ENCODE data around the gene TRANK1. TPM values are rescaled to one million over a fixed set of nuclear protein-coding genes. Genes with fewer than 3 reads are reported as not detected.

Gene TRANK1
- polyA plus RNA-seq, 1 donor = 10.7 TPM

GRCh38 chr3:36868614-36869436 is 76.0 kb downstream of the TRANK1 start:
- Histone ChIP-seq H3K27me3 (ENCODE audit: control insufficient read depth, insufficient read depth, low read length) (no peaks in the 10 kb centered on the region), H3K4me1 (ENCODE audit: control insufficient read depth, insufficient read depth, low read length) (no peaks in the 10 kb centered on the region), H3K9me3 (ENCODE audit: control insufficient read depth, low read depth, low read length) (no peaks in the 10 kb centered on the region), H3K36me3 (ENCODE audit: control insufficient read depth, insufficient read depth, low read length) (peaks cover 4% of the 10 kb centered on the region), H3K27ac (ENCODE audit: low read length) (no peak overlapping the region), H3K4me3 (ENCODE audit: low read length) (no peak overlapping the region)
- DNase-seq = peak; percentile 48
- 0% methylated on average over 1 of the region's 2 CpGs for WGBS (ENCODE audit: insufficient coverage, low lambda C conversion rate)

DNA sequence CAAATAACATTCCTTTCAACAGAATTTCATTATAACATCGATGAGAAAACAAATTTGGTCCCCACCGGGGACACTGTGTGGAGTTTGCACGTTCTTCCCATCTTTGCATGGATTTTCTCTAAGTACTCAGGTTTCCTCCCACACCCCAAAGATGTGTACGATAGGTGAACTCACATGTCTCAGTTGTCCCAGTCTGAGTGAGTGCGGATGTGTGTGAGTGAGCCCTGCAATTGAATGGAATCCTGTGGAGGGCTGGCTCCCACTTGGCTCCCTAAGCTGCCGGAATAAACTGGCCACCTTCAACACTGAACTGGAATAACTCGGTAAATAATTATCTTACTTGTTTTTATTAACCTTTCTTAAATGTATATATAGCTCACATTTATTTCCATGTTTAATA is 77.0 kb downstream of the TRANK1 start:
- no peak overlapping the region for H3K4me3 ChIP-seq (ENCODE audit: low read length)
- 89% methylated on average over 1 of the region's 7 CpGs for WGBS (ENCODE audit: insufficient coverage, low lambda C conversion rate)
- H3K27me3 ChIP-seq (ENCODE audit: control insufficient read depth, insufficient read depth, low read length) = no peaks in the 10 kb centered on the region
- peaks cover 4% of the 10 kb centered on the region for H3K36me3 ChIP-seq (ENCODE audit: control insufficient read depth, insufficient read depth, low read length)
- DNase-seq = no peak
- H3K27ac ChIP-seq (ENCODE audit: low read length) = no peak overlapping the region
- no peaks in the 10 kb centered on the region for H3K4me1 ChIP-seq (ENCODE audit: control insufficient read depth, insufficient read depth, low read length)
- no peaks in the 10 kb centered on the region for H3K9me3 ChIP-seq (ENCODE audit: control insufficient read depth, low read depth, low read length)

GRCh38 chr3:36866368-36866767 is 78.5 kb downstream of the TRANK1 start:
- Histone ChIP-seq H3K36me3 (ENCODE audit: control insufficient read depth, insufficient read depth, low read length) (peaks cover 4% of the 10 kb centered on the region), H3K27me3 (ENCODE audit: control insufficient read depth, insufficient read depth, low read length) (no peaks in the 10 kb centered on the region), H3K4me1 (ENCODE audit: control insufficient read depth, insufficient read depth, low read length) (no peaks in the 10 kb centered on the region), H3K9me3 (ENCODE audit: control insufficient read depth, low read depth, low read length) (no peaks in the 10 kb centered on the region), H3K27ac (ENCODE audit: low read length) (no peak overlapping the region), H3K4me3 (ENCODE audit: low read length) (no peak overlapping the region)
- no CpG with 5 or more reads among the region's 2 CpGs for WGBS (ENCODE audit: insufficient coverage, low lambda C conversion rate)
- no peak for DNase-seq

GRCh38 chr3:36864180-36865053 is 80.4 kb downstream of the TRANK1 start:
- Histone ChIP-seq H3K27ac (ENCODE audit: low read length) (no peak overlapping the region), H3K9me3 (ENCODE audit: control insufficient read depth, low read depth, low read length) (no peaks in the 10 kb centered on the region), H3K36me3 (ENCODE audit: control insufficient read depth, insufficient read depth, low read length) (peaks cover 12% of the 10 kb centered on the region), H3K4me1 (ENCODE audit: control insufficient read depth, insufficient read depth, low read length) (no peaks in the 10 kb centered on the region), H3K27me3 (ENCODE audit: control insufficient read depth, insufficient read depth, low read length) (no peaks in the 10 kb centered on the region), H3K4me3 (ENCODE audit: low read length) (no peak overlapping the region)
- no peak for DNase-seq
- 40% methylated on average over 1 of the region's 5 CpGs for WGBS (ENCODE audit: insufficient coverage, low lambda C conversion rate)

DNA sequence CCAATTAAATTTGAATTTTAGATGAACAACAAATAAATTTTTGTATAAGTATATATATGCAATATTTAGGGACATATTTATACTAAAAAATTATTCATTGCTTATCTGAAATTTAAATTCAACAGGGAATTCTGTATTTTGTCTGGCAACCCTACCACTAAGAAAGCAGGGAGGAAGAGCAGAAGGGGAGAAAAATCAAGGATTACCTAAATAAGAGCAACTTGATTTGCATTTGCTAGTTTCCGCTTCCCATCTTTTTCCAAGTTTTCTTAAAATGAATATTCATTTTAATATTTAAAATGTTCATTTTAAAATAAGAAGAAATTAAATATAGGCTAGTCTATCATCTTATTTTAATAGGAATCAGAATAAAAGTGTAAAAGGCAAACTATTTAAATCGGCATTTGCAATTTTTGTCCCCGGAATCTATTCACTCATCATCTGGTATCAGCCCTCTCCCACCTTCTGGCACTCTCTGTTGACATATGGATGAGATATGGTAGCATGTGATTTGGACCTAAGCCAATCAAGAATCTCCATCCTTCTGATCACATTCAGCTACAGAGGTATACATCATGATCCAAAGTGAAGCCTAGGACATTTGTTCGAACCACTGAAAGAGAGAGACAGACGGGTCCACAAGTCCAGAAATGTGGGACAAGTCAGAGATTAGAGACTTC is 82.6 kb downstream of the TRANK1 start:
- 94% methylated on average over 2 of the region's 5 CpGs for WGBS (ENCODE audit: insufficient coverage, low lambda C conversion rate)
- DNase-seq = no peak

GRCh38 chr3:36859494-36859893 is 85.4 kb downstream of the TRANK1 start:
- Histone ChIP-seq H3K4me3 (ENCODE audit: low read length) (no peak overlapping the region), H3K27me3 (ENCODE audit: control insufficient read depth, insufficient read depth, low read length) (no peaks in the 10 kb centered on the region), H3K4me1 (ENCODE audit: control insufficient read depth, insufficient read depth, low read length) (no peaks in the 10 kb centered on the region), H3K27ac (ENCODE audit: low read length) (no peak overlapping the region), H3K9me3 (ENCODE audit: control insufficient read depth, low read depth, low read length) (no peaks in the 10 kb centered on the region), H3K36me3 (ENCODE audit: control insufficient read depth, insufficient read depth, low read length) (peaks cover 36% of the 10 kb centered on the region)
- no CpG with 5 or more reads among the region's 3 CpGs for WGBS (ENCODE audit: insufficient coverage, low lambda C conversion rate)
- no peak for DNase-seq

More for the DNA sequence above, 82.6 kb downstream of the TRANK1 start:
- Histone ChIP-seq H3K4me3 (ENCODE audit: low read length) (no peak overlapping the region), H3K27ac (ENCODE audit: low read length) (no peak overlapping the region), H3K27me3 (ENCODE audit: control insufficient read depth, insufficient read depth, low read length) (no peaks in the 10 kb centered on the region), H3K9me3 (ENCODE audit: control insufficient read depth, low read depth, low read length) (no peaks in the 10 kb centered on the region), H3K4me1 (ENCODE audit: control insufficient read depth, insufficient read depth, low read length) (no peaks in the 10 kb centered on the region), H3K36me3 (ENCODE audit: control insufficient read depth, insufficient read depth, low read length) (peaks cover 25% of the 10 kb centered on the region)

DNA sequence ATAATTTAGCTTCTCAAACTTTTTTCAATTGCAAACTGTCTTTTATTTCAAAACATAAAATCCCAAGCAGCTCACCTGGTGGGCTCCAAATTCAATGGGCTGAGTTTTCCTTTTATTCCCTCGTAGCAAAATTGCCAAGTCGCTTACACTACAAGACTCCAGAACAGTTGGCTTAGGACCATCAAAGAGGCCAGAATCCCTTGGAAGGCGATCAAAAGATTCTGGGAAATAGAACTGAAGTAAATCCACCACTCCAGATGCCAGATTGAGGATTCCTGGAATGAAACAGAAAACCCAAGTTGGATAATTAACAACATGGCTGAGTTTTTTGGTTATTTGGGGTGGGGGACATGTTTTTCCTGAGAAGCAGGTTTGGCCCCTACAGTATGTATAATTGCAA is 92.8 kb downstream of the TRANK1 start:
- H3K4me1 ChIP-seq (ENCODE audit: control insufficient read depth, insufficient read depth, low read length) = no peaks in the 10 kb centered on the region
- no peaks in the 10 kb centered on the region for H3K27me3 ChIP-seq (ENCODE audit: control insufficient read depth, insufficient read depth, low read length)
- 83% methylated on average over 1 of the region's 3 CpGs for WGBS (ENCODE audit: insufficient coverage, low lambda C conversion rate)
- H3K36me3 ChIP-seq (ENCODE audit: control insufficient read depth, insufficient read depth, low read length) = peaks cover 29% of the 10 kb centered on the region
- no peak overlapping the region for H3K27ac ChIP-seq (ENCODE audit: low read length)
- H3K9me3 ChIP-seq (ENCODE audit: control insufficient read depth, low read depth, low read length) = no peaks in the 10 kb centered on the region
- DNase-seq = no peak
- H3K4me3 ChIP-seq (ENCODE audit: low read length) = no peak overlapping the region

- no peaks in the 10 kb centered on the region for H3K9me3 ChIP-seq (ENCODE audit: control insufficient read depth, low read depth, low read length)
- H3K4me3 ChIP-seq (ENCODE audit: low read length) = no peak overlapping the region
- H3K27ac ChIP-seq (ENCODE audit: low read length) = no peak overlapping the region
- WGBS (ENCODE audit: insufficient coverage, low lambda C conversion rate) = no CpG with 5 or more reads among the region's 1 CpG
- DNase-seq = no peak
- no peaks in the 10 kb centered on the region for H3K27me3 ChIP-seq (ENCODE audit: control insufficient read depth, insufficient read depth, low read length)
- peaks cover 26% of the 10 kb centered on the region for H3K36me3 ChIP-seq (ENCODE audit: control insufficient read depth, insufficient read depth, low read length)
- no peaks in the 10 kb centered on the region for H3K4me1 ChIP-seq (ENCODE audit: control insufficient read depth, insufficient read depth, low read length)
These were observed 94.1 kb downstream of the TRANK1 start for GRCh38 chr3:36850743-36851142.

DNA sequence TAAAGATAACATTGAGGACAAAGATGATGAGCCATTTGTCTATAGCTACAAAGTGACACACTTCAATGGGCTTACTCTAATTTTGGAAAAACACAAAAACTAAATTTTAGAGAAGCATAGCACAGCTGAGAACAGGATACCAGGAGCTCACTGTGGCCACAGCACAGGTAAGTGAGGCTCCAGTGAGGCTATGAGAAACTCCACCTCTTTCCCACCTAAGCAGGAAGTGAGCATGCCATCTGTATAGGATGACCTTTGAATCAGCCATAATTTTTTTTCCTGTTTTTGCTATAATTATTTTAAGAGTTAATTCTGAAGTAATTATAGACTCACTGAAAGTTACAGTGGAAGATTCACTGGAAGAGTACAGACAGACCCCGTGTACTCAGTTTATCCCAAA is 98.4 kb downstream of the TRANK1 start:
- Histone ChIP-seq H3K36me3 (ENCODE audit: control insufficient read depth, insufficient read depth, low read length) (peaks cover 32% of the 10 kb centered on the region), H3K27ac (ENCODE audit: low read length) (no peak overlapping the region), H3K27me3 (ENCODE audit: control insufficient read depth, insufficient read depth, low read length) (no peaks in the 10 kb centered on the region), H3K4me3 (ENCODE audit: low read length) (no peak overlapping the region), H3K4me1 (ENCODE audit: control insufficient read depth, insufficient read depth, low read length) (no peaks in the 10 kb centered on the region), H3K9me3 (ENCODE audit: control insufficient read depth, low read depth, low read length) (peaks cover 2% of the 10 kb centered on the region)
- DNase-seq = no peak
- 100% methylated on average over 1 of the region's 1 CpG for WGBS (ENCODE audit: insufficient coverage, low lambda C conversion rate)

Data from large intestine (tissue), 3 donors.